Epithelial cell of esophagus (primary cell): ENCODE data around the gene GNB1L.

ENCODE experiments used
- DNase-seq: peaks from one replicate; pipeline ENCODE4 v3.0.0; 2010; ENCODE audit warnings: low read depth
- H3K4me3 ChIP-seq: 2 replicates; pipeline ENCODE4 v1.5.1; 2011; ENCODE audit warnings: mild to moderate bottlenecking, low read length, control low read depth
- CTCF ChIP-seq: IDR thresholded peaks from 2 replicates; pipeline ENCODE4 v1.5.1; 2011; ENCODE audit warnings: low read depth, mild to moderate bottlenecking, low read length, control low read depth, inconsistent platforms; ENCODE audit not compliant: insufficient read depth; ENCODE audit errors: missing control alignments

The GNB1L gene

GRCh38 chr22:19828035-19828401 is 26.7 kb downstream of the GNB1L start:
- no peak for TF ChIP-seq CTCF
- H3K4me3 ChIP-seq = no peak overlapping the region
- no peak for DNase-seq

GRCh38 chr22:19827341-19828034 is 27.2 kb downstream of the GNB1L start:
- DNase-seq = no peak
- no peak for TF ChIP-seq CTCF

GRCh38 chr22:19826619-19826950 is 28.1 kb downstream of the GNB1L start:
- no peak for TF ChIP-seq CTCF
- no peak overlapping the region for H3K4me3 ChIP-seq
- no peak for DNase-seq

More at GRCh38 chr22:19827341-19828034, 27.2 kb downstream of the GNB1L start:
- no peak overlapping the region for H3K4me3 ChIP-seq

- no peak for DNase-seq
- no peak overlapping the region for H3K4me3 ChIP-seq
- no peak for TF ChIP-seq CTCF
Observed at GRCh38 chr22:19825904-19826618, 28.6 kb downstream of the GNB1L start.

- H3K4me3 ChIP-seq = no peak overlapping the region
- no peak for TF ChIP-seq CTCF
- no peak for DNase-seq
Observed at GRCh38 chr22:19824926-19825339, 29.7 kb downstream of the GNB1L start.

- peak; percentile 51 for DNase-seq
- no peak for TF ChIP-seq CTCF
- no peak overlapping the region for H3K4me3 ChIP-seq
Observed at GRCh38 chr22:19824212-19824925, 30.3 kb downstream of the GNB1L start.
